ENCODE results near the gene TBL1X. TPM values are rescaled to one million over a fixed set of nuclear protein-coding genes. Genes with fewer than 3 reads are reported as not detected.

The TBL1X gene
- total RNA-seq, 4 donors from 2014 or later = 15.0 to 19.4 (median 16.3) TPM

DNA sequence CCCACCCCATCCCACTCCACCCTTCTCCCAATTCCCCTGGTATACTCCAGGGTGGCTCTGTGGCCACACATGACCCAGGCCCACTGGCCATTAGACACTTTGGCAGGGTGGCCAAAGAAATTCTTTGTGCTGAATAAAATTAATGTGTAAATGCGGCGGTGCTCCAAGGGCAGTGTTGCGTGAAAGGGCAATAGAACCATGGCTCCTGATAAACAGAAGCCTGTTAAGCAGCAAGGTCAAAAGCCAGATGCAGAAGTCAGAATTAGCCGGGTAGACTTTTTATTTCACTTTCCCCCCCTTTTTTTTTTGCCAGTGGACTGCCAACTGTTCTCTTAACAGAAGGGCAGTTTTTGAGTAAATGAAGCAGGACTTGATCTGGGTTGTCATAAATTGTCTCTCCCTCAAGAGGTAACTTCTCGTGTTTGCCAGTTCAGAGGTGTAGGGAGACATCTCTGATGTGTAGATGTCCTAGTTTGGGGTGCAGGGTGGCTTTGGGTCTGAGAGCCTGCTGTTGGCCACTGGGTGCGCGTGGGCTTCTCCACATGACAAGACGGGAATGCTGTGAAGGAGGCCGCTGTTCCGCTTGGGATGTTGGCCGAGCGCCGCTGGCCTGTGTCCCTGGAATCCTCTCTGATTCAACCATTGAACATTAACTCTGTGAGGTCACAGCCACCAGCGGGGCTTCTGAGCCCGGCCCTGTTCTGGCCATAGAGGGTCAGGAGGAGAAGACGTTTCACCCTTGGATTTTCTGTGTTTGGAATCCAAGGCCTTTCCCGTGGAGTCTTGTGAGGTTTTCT, 139.5 kb downstream of the TBL1X start:
- TF ChIP-seq, protein P1, sequence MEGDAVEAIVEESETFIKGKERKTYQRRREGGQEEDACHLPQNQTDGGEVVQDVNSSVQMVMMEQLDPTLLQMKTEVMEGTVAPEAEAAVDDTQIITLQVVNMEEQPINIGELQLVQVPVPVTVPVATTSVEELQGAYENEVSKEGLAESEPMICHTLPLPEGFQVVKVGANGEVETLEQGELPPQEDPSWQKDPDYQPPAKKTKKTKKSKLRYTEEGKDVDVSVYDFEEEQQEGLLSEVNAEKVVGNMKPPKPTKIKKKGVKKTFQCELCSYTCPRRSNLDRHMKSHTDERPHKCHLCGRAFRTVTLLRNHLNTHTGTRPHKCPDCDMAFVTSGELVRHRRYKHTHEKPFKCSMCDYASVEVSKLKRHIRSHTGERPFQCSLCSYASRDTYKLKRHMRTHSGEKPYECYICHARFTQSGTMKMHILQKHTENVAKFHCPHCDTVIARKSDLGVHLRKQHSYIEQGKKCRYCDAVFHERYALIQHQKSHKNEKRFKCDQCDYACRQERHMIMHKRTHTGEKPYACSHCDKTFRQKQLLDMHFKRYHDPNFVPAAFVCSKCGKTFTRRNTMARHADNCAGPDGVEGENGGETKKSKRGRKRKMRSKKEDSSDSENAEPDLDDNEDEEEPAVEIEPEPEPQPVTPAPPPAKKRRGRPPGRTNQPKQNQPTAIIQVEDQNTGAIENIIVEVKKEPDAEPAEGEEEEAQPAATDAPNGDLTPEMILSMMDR (IDR thresholded peaks at IDR 0.05; ENCODE audit: low read depth) = no peak

DNA sequence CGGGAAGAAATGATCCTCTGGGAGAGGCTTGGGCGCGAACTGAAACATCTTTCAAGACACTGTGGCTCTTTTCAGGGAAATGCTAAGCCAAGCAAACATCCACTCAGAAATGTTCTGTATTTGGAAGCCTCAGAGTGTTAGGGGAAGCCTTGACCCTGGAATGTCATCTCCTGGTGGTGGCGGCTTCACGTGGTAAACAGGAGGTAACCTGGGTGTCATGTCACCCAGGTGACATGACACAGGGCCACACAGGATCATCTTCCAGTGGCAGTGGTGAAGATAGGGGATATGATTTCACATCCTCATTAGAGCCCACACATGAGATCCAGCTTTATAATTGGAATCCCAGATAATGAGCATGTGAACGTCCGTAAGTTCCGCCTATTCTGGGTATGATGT, 140.0 kb downstream of the TBL1X start:
- TF ChIP-seq, protein P1 (IDR thresholded peaks at IDR 0.05; ENCODE audit: low read depth) = no peak

DNA sequence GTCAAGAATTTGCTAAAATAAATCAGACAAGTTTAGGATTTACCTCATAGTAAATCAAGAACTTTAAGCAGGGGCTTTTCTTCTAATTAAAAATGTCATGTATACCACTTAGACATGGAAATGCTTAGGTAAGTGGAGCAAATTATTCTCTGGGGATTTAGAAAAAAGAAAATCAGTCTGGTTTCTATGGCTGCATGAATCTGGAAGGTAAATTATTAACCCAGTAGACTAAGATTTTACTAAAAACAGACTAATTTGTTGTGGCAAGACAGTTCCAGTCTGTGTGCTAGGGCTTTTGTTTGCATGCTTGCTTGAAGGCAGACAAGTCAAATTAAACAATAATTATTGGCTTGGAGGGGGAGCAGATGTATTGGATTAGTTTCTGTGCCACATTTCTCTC, 140.6 kb downstream of the TBL1X start:
- TF ChIP-seq, protein P1 (IDR thresholded peaks at IDR 0.05; ENCODE audit: low read depth) = no peak

- TF ChIP-seq, protein P1 (IDR thresholded peaks at IDR 0.05; ENCODE audit: low read depth) = no peak
These were observed 142.1 kb downstream of the TBL1X start for GRCh38 chrX:9606971-9607370.

GRCh38 chrX:9609499-9609898, 144.6 kb downstream of the TBL1X start:
- TF ChIP-seq, protein P1 (IDR thresholded peaks at IDR 0.05; ENCODE audit: low read depth) = no peak

- TF ChIP-seq, protein P1 (IDR thresholded peaks at IDR 0.05; ENCODE audit: low read depth) = no peak
These were observed 145.1 kb downstream of the TBL1X start for GRCh38 chrX:9609987-9610386.

- TF ChIP-seq, protein P1 (IDR thresholded peaks at IDR 0.05; ENCODE audit: low read depth) = no peak
These were observed 146.0 kb downstream of the TBL1X start for GRCh38 chrX:9610771-9611392.

Data from subcutaneous adipose tissue (tissue), 4 donors.